ENCODE measurements around the gene PROCR. TPM values are rescaled to one million over a fixed set of nuclear protein-coding genes. Genes with fewer than 3 reads are reported as not detected.

The PROCR gene
- total RNA-seq, 1 experiment from 2014 or later = 45.2 TPM

DNA sequence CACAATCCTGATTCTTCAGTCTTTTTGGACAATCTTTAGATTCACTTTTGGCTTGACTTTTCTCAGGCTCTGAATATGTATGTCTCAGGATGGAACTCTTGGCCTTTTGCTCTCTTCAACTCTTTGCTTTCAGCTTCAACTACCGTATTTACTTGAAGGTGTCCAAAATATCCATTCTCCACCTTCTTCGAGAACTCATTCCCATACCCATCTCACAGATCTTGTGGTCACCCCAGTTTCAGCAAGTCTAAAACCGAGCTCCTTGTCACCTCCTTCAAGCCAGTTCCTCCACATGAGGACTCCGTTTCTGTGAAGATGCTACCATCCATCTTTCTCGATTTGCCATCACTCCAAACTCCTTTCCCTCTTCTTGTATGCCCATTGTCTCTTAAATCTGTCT, 52.7 kb downstream of the PROCR start:
- in situ Hi-C loops (cut with HindIII; ENCODE audit: low pct_unique_long_range_greater_than_20kb, low sequenced_read_pairs) = no loop called here
- no peak for DNase-seq (ENCODE audit: low read depth, low spot score)

DNA sequence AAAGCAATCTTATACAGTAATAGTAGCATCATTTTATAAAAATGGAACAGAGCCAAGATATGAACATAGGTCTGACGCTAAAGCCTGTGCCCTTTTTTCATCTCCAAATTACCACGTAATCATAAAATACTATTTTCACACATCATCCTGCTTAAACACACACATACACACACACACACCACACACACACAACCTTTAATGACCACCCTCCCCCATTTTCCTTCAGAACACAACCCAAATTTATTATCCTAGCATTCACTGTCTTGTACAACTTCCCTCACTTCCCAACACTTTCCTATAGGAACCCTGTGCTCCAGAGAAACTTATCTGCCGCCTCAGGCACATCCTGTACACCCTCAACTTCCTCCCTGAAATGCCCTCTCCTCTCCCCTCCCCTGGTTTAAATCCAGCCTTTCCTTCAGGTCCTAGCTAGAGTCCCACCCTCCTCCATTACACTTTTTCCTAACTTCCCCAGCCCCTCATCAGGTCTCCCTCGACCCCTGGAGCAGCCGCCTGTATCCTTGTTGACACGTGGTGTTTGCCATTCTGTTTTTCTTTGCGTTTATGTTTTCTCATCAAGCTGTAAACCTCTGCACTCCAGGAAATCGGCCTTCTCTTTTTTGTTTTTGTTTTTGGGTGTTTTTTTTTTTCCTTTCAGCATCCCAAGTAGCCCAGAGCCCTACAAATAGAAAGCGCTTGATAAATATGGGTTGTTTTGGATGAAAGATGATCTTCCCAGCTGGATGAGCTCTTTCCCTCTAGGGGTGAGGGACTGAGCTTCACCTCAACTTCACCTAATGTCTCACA, 53.6 kb downstream of the PROCR start:
- DNase-seq (ENCODE audit: low read depth, low spot score) = no peak
- in situ Hi-C loops (cut with HindIII; ENCODE audit: low pct_unique_long_range_greater_than_20kb, low sequenced_read_pairs) = no loop called here

DNA sequence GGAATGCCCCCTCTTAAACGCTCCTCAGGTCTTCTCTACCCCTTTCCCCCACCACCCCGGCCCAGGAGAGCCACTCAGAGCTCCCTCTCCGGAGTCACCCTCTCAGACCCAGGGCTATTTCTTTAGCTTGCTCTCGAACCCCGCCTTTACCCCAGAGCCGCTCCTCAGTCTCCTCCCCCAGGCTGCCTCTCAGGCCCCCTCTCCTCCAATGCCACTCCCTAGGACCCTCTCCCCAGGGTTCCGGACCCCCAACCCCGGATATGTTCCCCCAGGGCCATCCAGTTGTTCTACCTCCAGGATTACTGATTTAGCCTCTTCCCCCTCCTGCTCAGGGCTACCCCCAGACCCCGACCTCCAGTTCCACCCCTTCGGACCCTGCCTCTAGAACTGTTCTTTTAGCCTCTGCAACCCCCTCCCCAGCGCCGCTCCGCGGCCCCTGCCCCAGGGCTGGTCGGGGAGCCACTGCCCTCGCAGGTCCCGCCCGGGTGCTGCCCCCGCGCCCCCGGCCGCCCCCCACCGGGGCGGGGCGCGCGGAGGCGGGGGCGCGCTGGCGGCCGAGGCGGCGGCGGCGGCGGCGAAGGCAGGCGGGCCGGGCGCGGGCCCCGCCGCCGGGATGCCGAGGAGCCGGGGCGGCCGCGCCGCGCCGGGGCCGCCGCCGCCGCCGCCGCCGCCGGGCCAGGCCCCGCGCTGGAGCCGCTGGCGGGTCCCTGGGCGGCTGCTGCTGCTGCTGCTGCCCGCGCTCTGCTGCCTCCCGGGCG, 54.4 kb downstream of the PROCR start, which contains the start of gene MMP24:
TSS of gene MMP24 (plus strand) at position 565 of the 758 bp plus-strand sequence. CDS start at position 614, 49 bp downstream.
- no peak for DNase-seq (ENCODE audit: low read depth, low spot score)
- in situ Hi-C loops (cut with HindIII; ENCODE audit: low pct_unique_long_range_greater_than_20kb, low sequenced_read_pairs) = no loop called here

Small RNA genes within 50 kb of the gene (small RNA-seq; reads per million reads assigned to genes)
- gene MT1P3 (0 reads per million in 2 experiments), gene RNA5SP483 (0.02 to 0.10 reads per million in 2 experiments)

Other genes starting within 250 kb of the PROCR start
- 154 and 164 TPM in 2 replicates for gene GSS, start 216.3 kb upstream of the PROCR start, total RNA-seq (2014; rRNA removed; shearing (Covaris generic))
- gene MYH7B, start 216.2 kb upstream of the PROCR start, total RNA-seq (2014; rRNA removed; shearing (Covaris generic)) = 0.03 and 0.08 TPM in 2 replicates
- 32.8 and 34.8 TPM in 2 replicates for gene TRPC4AP, start 79.3 kb upstream of the PROCR start, total RNA-seq (2014; rRNA removed; shearing (Covaris generic))
- 94.9 and 103 TPM in 2 replicates for gene EDEM2, start 24.7 kb upstream of the PROCR start, total RNA-seq (2014; rRNA removed; shearing (Covaris generic))
- 0.24 and 0.32 TPM in 2 replicates for gene MMP24, start 54.6 kb downstream of the PROCR start, total RNA-seq (2014; rRNA removed; shearing (Covaris generic))
- gene MMP24OS, start 106.0 kb downstream of the PROCR start, total RNA-seq (2014; rRNA removed; shearing (Covaris generic)) = 13.2 and 16.1 TPM in 2 replicates
- gene EIF6, start 112.7 kb downstream of the PROCR start, total RNA-seq (2014; rRNA removed; shearing (Covaris generic)) = 154 and 178 TPM in 2 replicates
- not detected in 2 replicates for gene FAM83C, start 120.4 kb downstream of the PROCR start, total RNA-seq (2014; rRNA removed; shearing (Covaris generic))
- gene UQCC1, start 239.9 kb downstream of the PROCR start, total RNA-seq (2014; rRNA removed; shearing (Covaris generic)) = 37.8 and 42.9 TPM in 2 replicates